Pancreas (tissue), 10 donors: Measurements from ENCODE around the gene ARL13B. TPM values are rescaled to one million over a fixed set of nuclear protein-coding genes. Genes with fewer than 3 reads are reported as not detected.

Source experiments
- ATAC-seq, 4 donors: fragments of 200-7000 bp; cut with Tn5 transposase; one replicate each; pipeline versions ENCODE4 v1.8.0 to v1.9.1; 2020; ENCODE audit warnings: mild to moderate bottlenecking in 4 of 4, moderate library complexity in 4 of 4
- DNase-seq, 6 donors: peaks; one replicate each; pipeline ENCODE4 v3.0.0-alpha.2; 2020
- FAIRE-seq: peaks from 2 replicates; lab custom pipeline; 2012; peaks lifted over from hg19 to GRCh38; lab: Jason Lieb, UNC
- H3K27ac ChIP-seq, 4 donors: fragments of 200-600 bp; sonication (generic); 1 replicate in 3 of 4; 2 replicates in 1 of 4; pipeline versions ENCODE4 v1.5.0 to v1.8.0; 2020
- H3K27me3 ChIP-seq, 4 donors: fragments of 200-600 bp; one replicate each; pipeline ENCODE4 v1.8.0; 2021
- H3K36me3 ChIP-seq, 3 donors: fragments of 200-600 bp; sonication (generic) in 1 of 3; one replicate each; pipeline versions ENCODE4 v1.5.0 to v1.8.0; 2020 to 2021
- H3K4me1 ChIP-seq, 3 donors: fragments of 200-600 bp; one replicate each; pipeline ENCODE4 v1.8.0; 2021
- H3K4me3 ChIP-seq, 4 donors: fragments of 200-600 bp; sonication (generic) in 2 of 4; one replicate each; pipeline versions ENCODE4 v1.5.0 to v1.8.0; 2020 to 2021
- H3K9me3 ChIP-seq, 4 donors: fragments of 200-600 bp; one replicate each; pipeline ENCODE4 v1.8.0; 2021
- WGBS, 2 donors: extraction: QIAGEN DNeasy Blood & Tissue Kit; methylation state at CpG; one replicate each; pipeline ENCODE4 v1.1.7; 2013; 5-methylcytosine and 5-hydroxymethylcytosine counted together
- intact Hi-C, 3 donors: fragments of 100-400 bp; cut with DNase I; formaldehyde crosslinking; loops; one replicate each; pipeline versions ENCODE4 v1.11.1 to v1.14.2; 2022
- polyA plus RNA-seq, 2 donors: library from polyadenylated mRNA; stranded (reverse); fragments of 200-250 nt; gene quantifications; one replicate each; pipeline ENCODE4 v1.2.3, GENCODE V29; 2013
- total RNA-seq, 6 donors: library from RNA; stranded (reverse); fragmentation: NEBNext Ultra II Directional in 4 of 6; extraction: Animal tissue kit (Norgen Biotek cat#: 25700) in 4 of 6; gene quantifications; one replicate each; pipeline versions ENCODE4 v1.2.1 to v1.2.4, GENCODE V29; 2021 to 2023
- TF ChIP-seq, protein P1 (sequence below), 4 donors: fragments of 200-600 bp; sonication (generic) in 3 of 4; IDR thresholded peaks; one replicate each; pipeline versions ENCODE4 v1.5.0 to v1.8.0; 2021; ENCODE audit warnings: antibody characterized with exemption in 4 of 4
- donor health status: healthy with polysubstance abuse.
- donor health status: DM: no; HTN: no; CAD: no; lungs with moderate emphysema.
- donor health status: DM: no; HTN: no; CAD: no.
- donor health status: control.
- donor health status: control.
- donor health status: Bipolar disorder and iron deficiency.
- donor health status: DM: yes; HTN: yes; CAD: no.
- donor health status: DM: no; HTN: no; CAD: no.
- donor health status: DM: no; HTN: no; CAD: no.
- donor health status: DM: yes; HTN: yes; CAD: no.

The ARL13B gene
- total and polyA plus RNA-seq, 8 donors, result 1.9 to 6.1 (median 3.1) TPM

DNA sequence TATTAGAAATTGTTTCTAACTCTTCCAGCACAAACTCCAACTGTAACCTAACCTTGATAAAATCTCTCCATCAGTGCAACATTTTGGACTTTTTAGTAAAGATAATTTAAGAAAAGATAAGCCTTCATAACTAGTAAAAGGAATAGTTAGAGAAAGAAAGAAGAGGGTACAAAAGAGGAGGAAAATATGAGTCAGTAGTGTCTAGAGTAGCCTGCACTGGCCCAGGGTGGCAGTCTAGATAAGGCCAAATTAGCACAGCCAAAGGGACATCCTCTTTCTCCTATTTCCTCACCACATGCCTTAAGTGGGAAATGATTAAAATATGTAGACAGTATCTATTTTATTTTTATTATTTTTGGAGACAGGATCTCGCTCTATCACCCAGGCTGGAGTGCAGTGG lies 10.0 kb upstream of the ARL13B start:
- DNase-seq (no peak), ATAC-seq (no peak), FAIRE-seq (no peak)
- Histone ChIP-seq H3K9me3 (no peaks in the 10 kb centered on the region), H3K4me1 (peaks cover 0 to 3% (median 0%) of the 10 kb centered on the region in 3 donors), H3K27me3 (no peaks in the 10 kb centered on the region), H3K4me3 (no peak overlapping the region), H3K36me3 (no peaks in the 10 kb centered on the region), H3K27ac (no peak overlapping the region)
- TF ChIP-seq, protein P1, sequence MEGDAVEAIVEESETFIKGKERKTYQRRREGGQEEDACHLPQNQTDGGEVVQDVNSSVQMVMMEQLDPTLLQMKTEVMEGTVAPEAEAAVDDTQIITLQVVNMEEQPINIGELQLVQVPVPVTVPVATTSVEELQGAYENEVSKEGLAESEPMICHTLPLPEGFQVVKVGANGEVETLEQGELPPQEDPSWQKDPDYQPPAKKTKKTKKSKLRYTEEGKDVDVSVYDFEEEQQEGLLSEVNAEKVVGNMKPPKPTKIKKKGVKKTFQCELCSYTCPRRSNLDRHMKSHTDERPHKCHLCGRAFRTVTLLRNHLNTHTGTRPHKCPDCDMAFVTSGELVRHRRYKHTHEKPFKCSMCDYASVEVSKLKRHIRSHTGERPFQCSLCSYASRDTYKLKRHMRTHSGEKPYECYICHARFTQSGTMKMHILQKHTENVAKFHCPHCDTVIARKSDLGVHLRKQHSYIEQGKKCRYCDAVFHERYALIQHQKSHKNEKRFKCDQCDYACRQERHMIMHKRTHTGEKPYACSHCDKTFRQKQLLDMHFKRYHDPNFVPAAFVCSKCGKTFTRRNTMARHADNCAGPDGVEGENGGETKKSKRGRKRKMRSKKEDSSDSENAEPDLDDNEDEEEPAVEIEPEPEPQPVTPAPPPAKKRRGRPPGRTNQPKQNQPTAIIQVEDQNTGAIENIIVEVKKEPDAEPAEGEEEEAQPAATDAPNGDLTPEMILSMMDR (IDR thresholded peaks at IDR 0.05), result no peak
- WGBS, 2 donors, result 98 to 100% methylated on average over 1 of the region's 1 CpG
- intact Hi-C loops, result no loop called here

DNA sequence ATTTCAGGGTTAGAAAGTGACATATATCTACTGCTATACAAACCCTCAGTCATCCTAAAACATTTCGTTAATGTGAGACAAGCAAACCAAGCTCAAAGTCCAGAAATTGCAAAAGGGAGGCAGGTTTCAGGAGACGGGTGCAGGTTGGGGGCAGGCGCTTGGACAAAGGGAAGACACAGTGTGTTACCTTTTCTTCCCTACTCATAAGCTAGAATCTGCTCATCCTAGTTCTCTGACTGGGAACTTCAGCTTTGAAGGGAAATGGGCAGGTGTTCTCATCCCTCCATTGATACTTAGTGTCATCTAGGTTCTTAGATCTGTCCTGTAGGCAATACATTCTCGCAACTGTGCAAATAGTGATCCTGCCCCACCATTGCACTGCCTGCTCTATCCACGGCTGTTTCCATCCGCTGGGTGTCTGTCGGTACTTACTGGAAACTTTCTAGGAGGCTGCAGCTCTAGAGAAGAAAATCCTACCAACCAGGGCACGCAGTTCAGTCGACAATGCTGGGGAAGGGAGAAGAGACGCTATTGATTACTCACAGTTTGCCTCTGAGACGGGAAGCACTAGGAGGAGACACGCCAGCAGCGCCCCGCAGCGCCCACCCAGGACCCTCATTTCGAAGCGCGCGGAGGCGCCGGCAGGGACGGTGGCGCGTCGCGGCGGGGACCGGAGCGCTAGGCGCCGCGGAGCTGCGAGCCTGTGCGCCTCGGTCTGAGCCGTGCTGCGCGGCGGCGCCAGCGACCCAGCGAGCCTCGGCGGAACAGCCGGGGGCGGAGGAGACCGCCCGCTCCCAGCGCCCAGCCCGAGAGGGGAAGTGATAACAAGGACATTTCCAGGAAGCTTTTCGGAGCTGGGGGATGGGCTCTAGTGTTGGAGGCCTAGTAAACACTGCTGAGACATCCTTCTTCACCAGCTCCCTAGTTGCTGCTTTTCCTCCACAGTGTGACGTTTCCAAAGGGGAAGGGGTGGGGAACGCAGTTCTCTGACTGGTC lies 6.5 kb upstream of the ARL13B start, which contains the start of gene PROS1:
TSS of gene PROS1 (minus strand) at position 766 of the 996 bp plus-strand sequence. CDS start at position 619, 147 bp downstream.
- 1% methylated on average over 53 of the region's 53 CpGs for WGBS, 2 donors
- H3K27me3 ChIP-seq, result no peaks in the 10 kb centered on the region
- FAIRE-seq (no peak), DNase-seq (peak; percentile 65 to 89 (median 71)), ATAC-seq (peak; percentile 92 to 98 (median 98))
- intact Hi-C loops, result no loop called here
- H3K9me3 ChIP-seq, result no peaks in the 10 kb centered on the region
- H3K4me1 ChIP-seq, result peaks cover 0 to 3% (median 0%) of the 10 kb centered on the region in 3 donors
- H3K4me3 ChIP-seq, result peak within 1 kb of the TSS; percentile 20 to 65 (median 40)
- H3K36me3 ChIP-seq, result no peaks in the 10 kb centered on the region
- peak within 1 kb of the TSS in 3 of 4 donors; percentile 51 to 85 (median 85) for H3K27ac ChIP-seq
- TF ChIP-seq, protein P1 (IDR thresholded peaks at IDR 0.05), result no peak

DNA sequence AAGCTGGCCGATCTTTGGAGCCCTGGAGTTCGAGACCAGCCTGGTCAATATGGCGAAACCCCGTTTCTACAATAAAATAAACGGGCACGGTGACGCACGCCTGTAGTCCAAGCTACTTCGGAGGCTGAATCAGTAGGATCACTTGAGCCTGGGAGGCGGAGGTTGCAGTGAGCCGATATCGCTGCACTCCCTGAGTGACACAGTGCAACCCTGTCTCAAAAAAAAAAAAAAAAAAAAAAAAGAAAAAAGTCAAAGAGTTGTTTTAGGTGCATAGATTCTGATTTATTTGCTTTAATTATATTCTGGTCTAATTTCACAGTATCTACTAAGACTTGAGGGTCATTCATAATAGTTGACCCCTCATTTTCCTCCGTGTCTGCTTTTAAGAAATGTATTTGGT lies 1.7 kb downstream of the ARL13B start:
- Histone ChIP-seq H3K4me1 (peaks cover 0 to 4% (median 0%) of the 10 kb centered on the region in 3 donors), H3K27me3 (no peaks in the 10 kb centered on the region), H3K4me3 (no peak overlapping the region), H3K36me3 (no peaks in the 10 kb centered on the region), H3K9me3 (no peaks in the 10 kb centered on the region), H3K27ac (no peak overlapping the region)
- intact Hi-C loops, result no loop called here
- TF ChIP-seq, protein P1 (IDR thresholded peaks at IDR 0.05), result no peak
- DNase-seq (no peak), ATAC-seq (no peak), FAIRE-seq (no peak)
- 96% methylated on average over 13 of the region's 13 CpGs for WGBS, 2 donors

DNA sequence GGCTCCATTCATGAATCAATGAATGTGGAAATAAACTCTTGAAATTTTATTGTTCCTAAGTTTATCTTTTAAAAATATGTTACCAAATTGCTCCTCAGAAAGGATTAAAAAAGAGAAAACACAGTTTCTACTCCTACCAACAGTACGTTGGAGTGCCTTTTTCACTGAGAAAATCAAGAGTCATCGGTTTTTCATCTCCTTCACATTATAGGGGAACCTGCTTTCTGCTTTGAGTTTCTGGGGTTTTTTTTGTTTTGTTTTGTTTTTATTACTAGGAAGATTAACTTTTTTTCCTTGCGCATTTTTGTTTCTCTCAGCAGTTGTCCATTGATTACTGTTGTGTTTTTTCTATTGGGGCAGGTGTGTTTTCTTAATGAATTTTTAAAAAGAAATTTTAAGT lies 3.5 kb downstream of the ARL13B start:
- H3K27me3 ChIP-seq, result no peaks in the 10 kb centered on the region
- peaks cover 0 to 4% (median 0%) of the 10 kb centered on the region in 3 donors for H3K4me1 ChIP-seq
- WGBS, 2 donors, result 92 to 98% methylated on average over 3 of the region's 3 CpGs
- no peaks in the 10 kb centered on the region for H3K36me3 ChIP-seq
- H3K4me3 ChIP-seq, result no peak overlapping the region
- intact Hi-C loops, result no loop called here
- no peaks in the 10 kb centered on the region for H3K9me3 ChIP-seq
- H3K27ac ChIP-seq, result no peak overlapping the region
- TF ChIP-seq, protein P1 (IDR thresholded peaks at IDR 0.05), result no peak
- no peak for DNase-seq
- no peak for FAIRE-seq
- ATAC-seq, result no peak
